ENCODE measurements around the gene CLEC2L.

Gene CLEC2L

DNA sequence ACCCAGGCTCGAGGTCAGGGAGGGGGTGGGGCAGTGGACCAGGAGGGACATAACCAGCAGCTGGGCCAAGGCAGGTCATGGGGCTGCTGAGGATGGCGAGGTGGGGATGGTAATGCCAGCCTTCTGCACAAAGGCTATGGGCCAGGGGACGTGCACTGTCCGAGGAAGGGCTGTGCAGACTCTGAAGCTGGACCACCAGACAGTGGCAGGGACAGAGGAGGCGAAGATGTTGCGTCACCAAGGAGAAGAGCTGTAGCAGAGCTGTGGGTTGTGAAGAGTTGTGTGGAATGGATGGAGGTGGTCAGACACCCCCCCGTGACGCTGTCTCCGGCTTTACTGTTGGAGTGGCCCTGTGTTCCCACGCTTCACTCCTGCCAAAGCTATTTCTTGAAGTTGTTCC lies 1.8 kb downstream of the CLEC2L start:
- no peak overlapping the region for H3K4me2 ChIP-seq (ENCODE audit: low read depth, low read length, poor library complexity, severe bottlenecking)
- H4K20me1 ChIP-seq (ENCODE audit: low read depth, low read length), result no peaks in the 10 kb centered on the region
- no peaks in the 10 kb centered on the region for H3F3A ChIP-seq (ENCODE audit: insufficient read depth)
- H3K36me3 ChIP-seq (ENCODE audit: low read length), result no peaks in the 10 kb centered on the region
- no peak overlapping the region for H2AFZ ChIP-seq (ENCODE audit: low read depth, low read length, severe bottlenecking)
- peaks cover 4% of the 10 kb centered on the region; the same call in 1 of the 2 replicates for H3K9me3 ChIP-seq (ENCODE audit: insufficient read depth, low read length)
- H3K9ac ChIP-seq (ENCODE audit: low read length), result no peak overlapping the region
- no peak overlapping the region for H3K4me3 ChIP-seq (ENCODE audit: insufficient read depth, low read length, poor library complexity, severe bottlenecking)
- no peak for TF ChIP-seq EZH2phosphoT487 (conservative IDR thresholded peaks at IDR 0.05; ENCODE audit: low read length)
- no peak for TF ChIP-seq CTCF (IDR thresholded peaks at IDR 0.05; ENCODE audit: insufficient read depth, low read length, poor library complexity, severe bottlenecking)
- no peaks in the 10 kb centered on the region for H3K79me2 ChIP-seq (ENCODE audit: insufficient read depth, low read length)
- no peaks in the 10 kb centered on the region for H3K27me3 ChIP-seq (ENCODE audit: low read length)
- H3K9me2 ChIP-seq (replicated peaks; ENCODE audit: insufficient read depth, low read length), result no peaks in the 10 kb centered on the region
- no peak overlapping the region for H3K27ac ChIP-seq (ENCODE audit: low read depth, low read length)

- Histone ChIP-seq H3K9ac (ENCODE audit: low read length) (no peak overlapping the region), H3K27ac (ENCODE audit: low read depth, low read length) (no peak overlapping the region), H3K36me3 (ENCODE audit: low read length) (no peaks in the 10 kb centered on the region), H3K9me3 (ENCODE audit: insufficient read depth, low read length) (peaks cover 4% of the 10 kb centered on the region; the same call in 1 of the 2 replicates), H3K9me2 (replicated peaks; ENCODE audit: insufficient read depth, low read length) (no peaks in the 10 kb centered on the region), H4K20me1 (ENCODE audit: low read depth, low read length) (no peaks in the 10 kb centered on the region), H3K27me3 (ENCODE audit: low read length) (no peaks in the 10 kb centered on the region), H3K79me2 (ENCODE audit: insufficient read depth, low read length) (no peaks in the 10 kb centered on the region), H3F3A (ENCODE audit: insufficient read depth) (no peaks in the 10 kb centered on the region), H2AFZ (ENCODE audit: low read depth, low read length, severe bottlenecking) (no peak overlapping the region), H3K4me2 (ENCODE audit: low read depth, low read length, poor library complexity, severe bottlenecking) (no peak overlapping the region), H3K4me3 (ENCODE audit: insufficient read depth, low read length, poor library complexity, severe bottlenecking) (no peak overlapping the region)
- TF ChIP-seq CTCF (IDR thresholded peaks at IDR 0.05; ENCODE audit: insufficient read depth, low read length, poor library complexity, severe bottlenecking) (no peak), EZH2phosphoT487 (conservative IDR thresholded peaks at IDR 0.05; ENCODE audit: low read length) (no peak)
These were observed 2.3 kb downstream of the CLEC2L start for GRCh38 chr7:139525750-139526149.

GRCh38 chr7:139526578-139527544 lies 3.4 kb downstream of the CLEC2L start:
- no peaks in the 10 kb centered on the region for H3F3A ChIP-seq (ENCODE audit: insufficient read depth)
- H3K4me2 ChIP-seq (ENCODE audit: low read depth, low read length, poor library complexity, severe bottlenecking), result no peak overlapping the region
- H3K27ac ChIP-seq (ENCODE audit: low read depth, low read length), result no peak overlapping the region

More at GRCh38 chr7:139526578-139527544, 3.4 kb downstream of the CLEC2L start:
- TF ChIP-seq EZH2phosphoT487 (conservative IDR thresholded peaks at IDR 0.05; ENCODE audit: low read length) (no peak), CTCF (IDR thresholded peaks at IDR 0.05; ENCODE audit: insufficient read depth, low read length, poor library complexity, severe bottlenecking) (no peak)
- H3K9me2 ChIP-seq (replicated peaks; ENCODE audit: insufficient read depth, low read length), result no peaks in the 10 kb centered on the region
- no peak overlapping the region for H3K9ac ChIP-seq (ENCODE audit: low read length)
- no peak overlapping the region for H3K4me3 ChIP-seq (ENCODE audit: insufficient read depth, low read length, poor library complexity, severe bottlenecking)
- peaks cover 4% of the 10 kb centered on the region; the same call in 1 of the 2 replicates for H3K9me3 ChIP-seq (ENCODE audit: insufficient read depth, low read length)
- H3K36me3 ChIP-seq (ENCODE audit: low read length), result no peaks in the 10 kb centered on the region
- no peaks in the 10 kb centered on the region for H3K27me3 ChIP-seq (ENCODE audit: low read length)
- H3K79me2 ChIP-seq (ENCODE audit: insufficient read depth, low read length), result no peaks in the 10 kb centered on the region
- no peak overlapping the region for H2AFZ ChIP-seq (ENCODE audit: low read depth, low read length, severe bottlenecking)
- no peaks in the 10 kb centered on the region for H4K20me1 ChIP-seq (ENCODE audit: low read depth, low read length)
